Stimulated activated CD8-positive, alpha-beta memory T cell treated with anti-CD3 and anti-CD28 coated beads, Interleukin-15, amount 100 ng/mL, for 4 hours (primary cell): ENCODE data around the gene ZBTB38.

ENCODE experiments used
- DNase-seq, 2 donors: peaks; one replicate each; pipeline ENCODE4 v3.0.0-alpha.2; 2020; ENCODE audit warnings: low read depth in 2 of 2

Gene ZBTB38

GRCh38 chr3:141367038-141367730 is 1.1 kb upstream of the ZBTB38 start:
- DNase-seq = no peak

GRCh38 chr3:141368925-141369794 is 856 bp downstream of the ZBTB38 start:
- DNase-seq = no peak

- DNase-seq = peak; percentile 5 to 20
Observed at GRCh38 chr3:141370065-141370533, 1.8 kb downstream of the ZBTB38 start.

GRCh38 chr3:141371882-141372281 is 3.6 kb downstream of the ZBTB38 start:
- DNase-seq = no peak

- DNase-seq = no peak
Observed at GRCh38 chr3:141372656-141373055, 4.4 kb downstream of the ZBTB38 start.

- no peak for DNase-seq
Observed at GRCh38 chr3:141373232-141373631, 4.9 kb downstream of the ZBTB38 start.

- no peak for DNase-seq
Observed at GRCh38 chr3:141373768-141374526, 5.6 kb downstream of the ZBTB38 start.

- DNase-seq = no peak
Observed at GRCh38 chr3:141375381-141376301, 7.3 kb downstream of the ZBTB38 start.

GRCh38 chr3:141377377-141377776 is 9.1 kb downstream of the ZBTB38 start:
- no peak for DNase-seq

- no peak for DNase-seq
Observed at GRCh38 chr3:141378556-141378955, 10.3 kb downstream of the ZBTB38 start.

GRCh38 chr3:141379250-141379966 is 11.1 kb downstream of the ZBTB38 start:
- DNase-seq = no peak

GRCh38 chr3:141380279-141380678 is 12.0 kb downstream of the ZBTB38 start:
- no peak for DNase-seq

GRCh38 chr3:141380987-141381386 is 12.7 kb downstream of the ZBTB38 start:
- no peak for DNase-seq

- DNase-seq = no peak
Observed at GRCh38 chr3:141382571-141382970, 14.3 kb downstream of the ZBTB38 start.

- no peak for DNase-seq
Observed at GRCh38 chr3:141383555-141384129, 15.3 kb downstream of the ZBTB38 start.

GRCh38 chr3:141384157-141384556 is 15.9 kb downstream of the ZBTB38 start:
- DNase-seq = no peak

- DNase-seq = no peak
Observed at GRCh38 chr3:141384575-141384974, 16.3 kb downstream of the ZBTB38 start.

GRCh38 chr3:141385406-141386125 is 17.3 kb downstream of the ZBTB38 start:
- no peak for DNase-seq

GRCh38 chr3:141386126-141386488 is 17.8 kb downstream of the ZBTB38 start:
- no peak for DNase-seq
